Caco-2 (cell line): ENCODE measurements around the gene KCNIP1. TPM values are rescaled to one million over a fixed set of nuclear protein-coding genes. Genes with fewer than 3 reads are reported as not detected.

Source experiments
- BruUV-seq: library from RNA; stranded (reverse); fragments of 400-500 nt; replicated peaks from 2 replicates; lab custom pipeline; 2021; lab: Mats Ljungman, UMichigan
- CTCF ChIA-PET: fragments of 300-600 bp; sonication (Branson Sonifier 250); formaldehyde crosslinking; loops from one replicate; lab custom pipeline; 2022; ENCODE audit warnings: antibody characterized with exemption; lab: Charles Lee
- POLR2A ChIA-PET: fragments of 300-600 bp; sonication (Branson Sonifier 250); formaldehyde crosslinking; loops from one replicate; lab custom pipeline; 2022; ENCODE audit warnings: antibody characterized with exemption; lab: Charles Lee
- DNase-seq, 2 experiments: peaks; one replicate each; pipeline versions ENCODE4 v3.0.0 to v3.0.0-alpha.2; 2020 to 2022
- H3K27me3 ChIP-seq: replicated peaks from 2 replicates; pipeline ENCODE4 v1.6.0; 2011; ENCODE audit warnings: low read length; ENCODE audit not compliant: control insufficient read depth, insufficient read depth
- H3K36me3 ChIP-seq: 2 replicates; pipeline ENCODE4 v1.5.1; 2011; ENCODE audit warnings: low read length; ENCODE audit not compliant: control insufficient read depth, insufficient read depth
- H3K4me1 ChIP-seq: fragments of 250-450 bp; sonication (Bioruptor Pico); 2 replicates; pipeline ENCODE4 v1.5.1; 2020; ENCODE audit warnings: mild to moderate bottlenecking
- H3K4me3 ChIP-seq: 2 replicates; pipeline ENCODE4 v1.5.1; 2011; ENCODE audit warnings: low read depth, mild to moderate bottlenecking, control low read depth, low read length
- H3K9me3 ChIP-seq: fragments of 250-450 bp; sonication (Bioruptor Pico); 2 replicates; pipeline ENCODE4 v1.5.1; 2020; ENCODE audit warnings: mild to moderate bottlenecking, moderate library complexity
- H3K27ac Mint-ChIP-seq: one replicate; pipeline ENCODE4 v1.8.0; 2022; ENCODE audit warnings: mixed read lengths; ENCODE audit not compliant: unreplicated experiment
- H3K27me3 Mint-ChIP-seq: one replicate; pipeline ENCODE4 v1.8.0; 2022; ENCODE audit warnings: mixed read lengths; ENCODE audit not compliant: insufficient read depth, unreplicated experiment
- H3K36me3 Mint-ChIP-seq: one replicate; pipeline ENCODE4 v1.8.0; 2022; ENCODE audit warnings: mild to moderate bottlenecking, mixed read lengths; ENCODE audit not compliant: insufficient read depth, unreplicated experiment
- H3K4me1 Mint-ChIP-seq: one replicate; pipeline ENCODE4 v1.8.0; 2022; ENCODE audit warnings: low read depth, mixed read lengths; ENCODE audit not compliant: unreplicated experiment
- H3K4me3 Mint-ChIP-seq: one replicate; pipeline ENCODE4 v1.8.0; 2022; ENCODE audit warnings: mild to moderate bottlenecking, moderate library complexity, mixed read lengths; ENCODE audit not compliant: unreplicated experiment
- H3K9me3 Mint-ChIP-seq: one replicate; pipeline ENCODE4 v1.8.0; 2022; ENCODE audit warnings: mixed read lengths; ENCODE audit not compliant: unreplicated experiment
- intact Hi-C: fragments of 100-400 bp; cut with micrococcal nuclease; formaldehyde crosslinking; loops from one replicate; pipeline ENCODE4 v1.10.0; 2022; ENCODE audit not compliant: unreplicated experiment
- total RNA-seq: library from RNA; stranded (reverse); gene quantifications from 2 replicates; pipeline ENCODE4 v1.2.3, GENCODE V29; 2022
- TF ChIP-seq, protein P1 (sequence below), 2 experiments: fragments of 200-600 bp in 1 of 2; IDR thresholded peaks; 1 replicate in 1 of 2; 2 replicates in 1 of 2; pipeline versions ENCODE4 v1.5.1 to v1.8.0; 2011 to 2022; ENCODE audit warnings: antibody characterized with exemption in 1 of 2, control low read depth in 1 of 2, inconsistent platforms in 1 of 2, low read depth in 1 of 2, low read length in 1 of 2, mild to moderate bottlenecking in 1 of 2, moderate library complexity in 1 of 2; ENCODE audit not compliant: insufficient read depth in 1 of 2, severe bottlenecking in 1 of 2, unreplicated experiment in 1 of 2

KCNIP1 gene
- total RNA-seq, 1 experiment from 2014 or later, result not detected

GRCh38 chr5:170587808-170588207 is 84.0 kb downstream of the KCNIP1 start:
- Mint-ChIP-seq H3K9me3 (no peaks in the 10 kb centered on the region), H3K27ac (no peak overlapping the region), H3K4me3 (no peak overlapping the region), H3K36me3 (no peaks in the 10 kb centered on the region), H3K27me3 (peaks cover 10% of the 10 kb centered on the region), H3K4me1 (no peaks in the 10 kb centered on the region)
- H3K36me3 ChIP-seq, result no peaks in the 10 kb centered on the region
- ChIA-PET CTCF (interaction anchor here (0.6 kb wide), 1 partner anchor 57 kb away, joined by 9 read pairs; no protein-coding TSS in a partner anchor), POLR2A (no interaction called here)
- TF ChIP-seq, protein P1, sequence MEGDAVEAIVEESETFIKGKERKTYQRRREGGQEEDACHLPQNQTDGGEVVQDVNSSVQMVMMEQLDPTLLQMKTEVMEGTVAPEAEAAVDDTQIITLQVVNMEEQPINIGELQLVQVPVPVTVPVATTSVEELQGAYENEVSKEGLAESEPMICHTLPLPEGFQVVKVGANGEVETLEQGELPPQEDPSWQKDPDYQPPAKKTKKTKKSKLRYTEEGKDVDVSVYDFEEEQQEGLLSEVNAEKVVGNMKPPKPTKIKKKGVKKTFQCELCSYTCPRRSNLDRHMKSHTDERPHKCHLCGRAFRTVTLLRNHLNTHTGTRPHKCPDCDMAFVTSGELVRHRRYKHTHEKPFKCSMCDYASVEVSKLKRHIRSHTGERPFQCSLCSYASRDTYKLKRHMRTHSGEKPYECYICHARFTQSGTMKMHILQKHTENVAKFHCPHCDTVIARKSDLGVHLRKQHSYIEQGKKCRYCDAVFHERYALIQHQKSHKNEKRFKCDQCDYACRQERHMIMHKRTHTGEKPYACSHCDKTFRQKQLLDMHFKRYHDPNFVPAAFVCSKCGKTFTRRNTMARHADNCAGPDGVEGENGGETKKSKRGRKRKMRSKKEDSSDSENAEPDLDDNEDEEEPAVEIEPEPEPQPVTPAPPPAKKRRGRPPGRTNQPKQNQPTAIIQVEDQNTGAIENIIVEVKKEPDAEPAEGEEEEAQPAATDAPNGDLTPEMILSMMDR (IDR thresholded peaks at IDR 0.05; ENCODE audit: insufficient read depth in 1 of 2, low read depth in 1 of 2, low read length in 1 of 2, severe bottlenecking in 1 of 2, unreplicated experiment in 1 of 2), result no peak
- H3K4me1 ChIP-seq, result no peaks in the 10 kb centered on the region
- no peaks in the 10 kb centered on the region for H3K27me3 ChIP-seq
- no TSS peak for BruUV-seq
- DNase-seq, result no peak
- no peaks in the 10 kb centered on the region for H3K9me3 ChIP-seq
- no peak overlapping the region for H3K4me3 ChIP-seq
- intact Hi-C loops, result no loop called here

DNA sequence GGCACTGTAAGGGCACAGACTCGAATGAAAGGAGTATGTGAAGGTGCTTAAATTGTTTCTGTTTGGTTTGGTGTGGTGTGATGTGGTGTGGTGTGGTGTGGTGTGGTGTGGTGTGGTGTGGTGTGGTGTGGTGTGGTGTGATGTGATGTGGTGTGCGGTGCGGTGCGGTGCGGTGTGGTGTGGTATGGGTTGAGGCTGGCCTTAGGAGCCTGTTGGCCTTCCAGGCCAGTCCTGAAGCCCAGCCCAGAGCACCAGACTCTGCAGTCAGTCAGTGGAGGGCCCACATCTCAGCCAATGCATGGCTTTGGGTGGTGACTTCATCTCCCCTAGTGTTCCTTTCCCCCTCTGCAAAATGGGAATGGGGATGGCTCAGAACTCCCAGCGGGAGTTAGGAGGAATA is 85.8 kb downstream of the KCNIP1 start:
- TF ChIP-seq, protein P1 (IDR thresholded peaks at IDR 0.05; ENCODE audit: insufficient read depth in 1 of 2, low read depth in 1 of 2, low read length in 1 of 2, severe bottlenecking in 1 of 2, unreplicated experiment in 1 of 2), result no peak
- Mint-ChIP-seq H3K4me1 (no peaks in the 10 kb centered on the region), H3K27me3 (peaks cover 13% of the 10 kb centered on the region), H3K9me3 (no peaks in the 10 kb centered on the region), H3K36me3 (no peaks in the 10 kb centered on the region), H3K27ac (no peak overlapping the region), H3K4me3 (no peak overlapping the region)
- ChIA-PET POLR2A (no interaction called here), CTCF (no interaction called here)
- Histone ChIP-seq H3K27me3 (no peaks in the 10 kb centered on the region), H3K4me1 (no peaks in the 10 kb centered on the region), H3K9me3 (no peaks in the 10 kb centered on the region), H3K36me3 (no peaks in the 10 kb centered on the region), H3K4me3 (no peak overlapping the region)
- intact Hi-C loops, result no loop called here
- no TSS peak for BruUV-seq
- DNase-seq, result no peak

GRCh38 chr5:170590566-170590965 is 86.7 kb downstream of the KCNIP1 start:
- no peak for DNase-seq
- Mint-ChIP-seq H3K27me3 (peaks cover 13% of the 10 kb centered on the region), H3K27ac (no peak overlapping the region), H3K4me3 (no peak overlapping the region), H3K4me1 (no peaks in the 10 kb centered on the region), H3K36me3 (no peaks in the 10 kb centered on the region), H3K9me3 (no peaks in the 10 kb centered on the region)
- TF ChIP-seq, protein P1 (IDR thresholded peaks at IDR 0.05; ENCODE audit: insufficient read depth in 1 of 2, low read depth in 1 of 2, low read length in 1 of 2, severe bottlenecking in 1 of 2, unreplicated experiment in 1 of 2), result no peak
- no peak overlapping the region for H3K4me3 ChIP-seq
- no peaks in the 10 kb centered on the region for H3K4me1 ChIP-seq
- no peaks in the 10 kb centered on the region for H3K9me3 ChIP-seq
- intact Hi-C loops, result no loop called here
- H3K36me3 ChIP-seq, result no peaks in the 10 kb centered on the region
- no TSS peak for BruUV-seq
- H3K27me3 ChIP-seq, result no peaks in the 10 kb centered on the region
- ChIA-PET CTCF (no interaction called here), POLR2A (no interaction called here)
